ENCODE measurements around the gene FYCO1.

- TF ChIP-seq RNF2 (IDR thresholded peaks at IDR 0.05) (no peak), CEBPB (tag; IDR thresholded peaks at IDR 0.05) (no peak), CTCF (IDR thresholded peaks at IDR 0.05 in 2 of 3, conservative IDR thresholded peaks at IDR 0.05 in 1 of 3; ENCODE audit: insufficient read depth in 2 of 3, low read depth in 1 of 3, low read length in 3 of 3) (no peak), HNRNPUL1 (IDR thresholded peaks at IDR 0.05; ENCODE audit: low read length) (no peak), SMARCC2 (IDR thresholded peaks at IDR 0.05; ENCODE audit: low read depth) (no peak), U2AF2 (optimal IDR thresholded peaks at IDR 0.05; ENCODE audit: low read depth, low read length) (no peak)
Measured at GRCh38 chr3:46031269-46031668, 35.6 kb upstream of the FYCO1 start.

All from K562 (cell line).